Stimulated activated CD8-positive, alpha-beta memory T cell treated with anti-CD3 and anti-CD28 coated beads, Interleukin-7, amount 100 ng/mL, for 1 hour (primary cell): ENCODE measurements around the gene NAA11.
"Not testable (repeated sequence)": the region's sequence is repeated elsewhere in the genome, so short reads cannot be mapped to it uniquely, and the experiment has no call there.

ENCODE experiments used
- DNase-seq, 2 donors: peaks; one replicate each; pipeline ENCODE4 v3.0.0-alpha.2; 2020; ENCODE audit warnings: low read depth in 2 of 2

The NAA11 gene

DNA sequence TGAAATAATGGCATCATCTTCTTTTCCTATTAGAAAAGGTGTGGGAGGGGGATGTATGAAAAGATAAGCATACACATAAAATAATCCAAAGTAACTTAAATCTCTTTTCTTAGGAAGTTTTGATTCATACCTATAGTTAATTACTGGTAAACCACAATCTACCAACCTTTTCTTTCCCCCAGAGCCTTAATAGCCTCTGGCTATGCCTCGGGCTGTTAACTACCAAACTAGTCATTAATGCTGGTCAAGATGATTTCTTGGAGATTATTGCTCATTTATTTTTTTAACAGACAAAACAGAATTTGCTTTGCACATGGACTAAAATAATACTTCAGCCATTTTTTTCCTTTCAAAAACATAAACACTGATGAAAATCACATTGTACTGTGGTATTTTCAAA, 16.9 kb downstream of the NAA11 start:
- no peak for DNase-seq

DNA sequence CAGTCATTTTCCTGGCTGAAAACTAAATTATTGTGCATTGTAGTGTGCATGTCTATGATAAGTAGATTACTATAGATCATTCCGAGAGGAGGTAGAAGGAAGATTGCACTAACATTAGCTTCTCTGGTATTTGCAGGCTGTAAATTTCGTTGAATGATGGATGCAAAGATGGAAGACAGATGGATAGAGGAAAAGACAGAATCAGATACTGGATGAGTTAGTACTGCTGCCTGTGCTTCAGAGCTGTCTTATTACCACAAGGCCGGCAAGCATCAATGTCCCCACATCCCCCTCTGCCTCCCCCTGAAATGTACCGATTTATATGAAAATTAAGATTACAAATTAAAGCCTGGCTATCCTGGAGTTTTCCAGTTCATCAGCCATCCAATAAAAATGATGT, 17.7 kb downstream of the NAA11 start:
- DNase-seq, result no peak

DNA sequence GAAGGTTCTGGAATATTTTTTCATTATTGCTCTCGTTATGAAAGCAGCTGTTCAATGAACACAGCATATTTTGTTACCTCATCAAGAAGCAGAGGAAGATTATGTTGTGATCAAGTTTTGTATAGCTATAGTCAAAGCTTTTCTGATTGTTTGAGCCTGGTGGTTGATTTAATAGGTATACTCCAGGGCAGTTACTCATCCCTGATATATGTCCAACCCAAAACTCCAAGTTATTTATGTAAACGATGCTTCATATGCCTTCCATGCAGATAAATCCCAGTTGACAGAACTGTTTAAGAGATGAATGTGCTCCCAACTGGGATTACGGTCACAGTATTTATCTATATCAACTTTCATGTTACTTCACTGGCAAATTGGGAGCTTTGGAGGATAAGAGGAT, 19.1 kb downstream of the NAA11 start:
- no peak for DNase-seq

DNA sequence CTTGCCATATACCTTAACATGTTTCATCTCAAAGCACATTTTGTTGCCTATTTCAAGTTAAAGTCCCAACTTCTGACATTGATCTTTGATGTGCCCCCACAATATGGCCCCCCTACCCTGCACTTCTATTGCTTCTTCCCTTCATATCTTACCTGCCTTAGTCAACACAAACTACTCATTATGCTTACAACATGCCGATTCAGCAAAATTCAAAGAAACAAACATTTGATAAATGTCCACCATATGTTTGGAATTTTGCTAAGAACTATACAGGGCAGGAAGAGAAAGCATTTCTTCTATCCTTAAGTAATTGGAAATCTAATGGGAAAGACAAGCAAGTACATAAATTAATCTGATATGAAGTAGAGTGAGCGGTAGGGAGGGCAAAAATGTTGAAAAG, 25.6 kb downstream of the NAA11 start:
- no peak for DNase-seq

DNA sequence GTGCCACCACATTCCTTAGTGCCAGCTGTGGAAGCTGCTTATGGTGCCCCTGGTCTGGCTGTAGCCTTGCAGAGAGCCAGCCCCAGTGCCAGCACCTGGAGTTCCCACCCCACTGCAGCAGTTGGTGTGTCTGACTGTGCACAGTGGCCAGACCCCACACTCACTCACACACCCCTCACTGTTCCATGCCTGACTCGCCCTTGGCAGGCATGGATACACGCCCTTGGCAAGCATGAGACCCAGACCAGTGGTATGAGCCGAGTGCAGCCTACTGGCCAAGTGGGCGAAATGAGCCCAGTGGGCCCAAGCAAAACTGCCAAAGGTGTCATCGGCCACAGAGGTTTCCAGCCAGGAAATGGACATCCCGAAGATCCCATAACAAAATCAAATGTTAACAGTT, 27.4 kb downstream of the NAA11 start:
- DNase-seq, result no peak

DNA sequence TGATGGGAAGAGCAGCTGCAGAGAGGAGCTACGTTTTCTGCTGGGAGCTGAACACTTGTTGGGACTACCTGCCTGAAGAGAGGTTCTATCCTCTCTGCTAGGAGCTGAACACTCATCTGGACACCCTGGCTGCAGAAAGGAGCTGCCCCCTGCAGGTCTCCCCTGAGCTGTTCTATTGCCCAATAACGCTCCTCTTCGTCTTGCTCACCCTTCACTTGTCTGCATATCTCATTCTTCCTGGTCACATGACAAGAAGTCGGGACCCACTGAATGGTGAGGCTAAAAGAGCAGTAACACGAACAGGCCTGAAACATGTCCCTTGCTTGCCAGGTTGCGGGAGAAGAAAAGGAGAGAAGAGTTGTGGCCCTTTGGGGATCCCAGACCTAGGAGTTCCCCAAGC, 27.8 kb downstream of the NAA11 start:
- no peak for DNase-seq

DNA sequence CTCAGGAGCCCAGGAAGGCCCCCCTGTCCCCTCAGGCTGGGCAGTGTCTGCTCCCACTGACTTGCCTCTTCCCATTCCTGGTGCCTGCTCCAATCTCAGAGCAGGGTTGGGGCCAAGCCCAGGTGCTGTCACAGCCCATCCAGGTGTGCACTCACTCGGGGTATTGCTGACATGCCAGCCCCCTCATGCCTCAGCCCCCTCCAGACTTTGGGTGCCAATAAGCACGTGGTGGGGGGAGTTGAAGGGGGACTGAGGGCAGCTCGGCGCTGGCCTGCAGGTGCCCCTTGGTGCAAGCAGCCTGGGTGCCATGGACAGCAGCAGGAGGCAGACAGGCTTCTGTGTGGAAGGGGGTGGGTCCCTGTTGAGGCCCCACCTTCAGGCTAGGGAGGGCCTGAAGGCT, 28.4 kb downstream of the NAA11 start:
- no peak for DNase-seq

DNA sequence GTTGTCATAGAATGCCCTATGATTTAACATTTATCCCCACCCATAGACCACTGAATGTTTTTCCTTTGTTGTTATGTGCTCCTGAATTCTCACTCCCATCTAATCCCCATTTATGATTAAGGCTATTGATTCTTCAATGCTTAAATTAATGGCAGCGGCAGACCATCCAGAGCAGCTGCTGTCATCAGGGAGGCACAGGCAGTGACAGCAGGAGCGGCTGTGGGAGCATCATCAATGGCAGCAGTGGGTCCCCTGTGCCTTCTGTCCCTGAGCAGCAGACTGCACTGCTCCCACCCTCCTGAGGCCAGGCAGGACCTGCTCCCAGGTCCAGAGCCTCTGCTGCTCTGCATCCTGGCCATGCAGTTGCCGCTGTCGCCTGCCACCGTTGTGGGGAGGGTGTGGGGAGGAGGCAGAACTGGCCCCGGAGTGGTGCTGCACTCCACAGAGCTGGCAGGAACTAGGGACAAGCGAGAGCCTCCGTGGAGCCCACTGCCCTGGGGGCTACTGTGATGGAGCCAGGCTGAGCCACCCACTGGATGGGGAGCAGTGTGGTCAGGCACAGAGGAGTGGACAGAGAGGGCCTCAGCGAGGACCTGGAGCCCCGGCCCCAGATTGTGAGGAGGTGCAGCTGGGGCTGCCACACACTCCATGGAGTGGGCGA, 29.0 kb downstream of the NAA11 start:
- no peak for DNase-seq

DNA sequence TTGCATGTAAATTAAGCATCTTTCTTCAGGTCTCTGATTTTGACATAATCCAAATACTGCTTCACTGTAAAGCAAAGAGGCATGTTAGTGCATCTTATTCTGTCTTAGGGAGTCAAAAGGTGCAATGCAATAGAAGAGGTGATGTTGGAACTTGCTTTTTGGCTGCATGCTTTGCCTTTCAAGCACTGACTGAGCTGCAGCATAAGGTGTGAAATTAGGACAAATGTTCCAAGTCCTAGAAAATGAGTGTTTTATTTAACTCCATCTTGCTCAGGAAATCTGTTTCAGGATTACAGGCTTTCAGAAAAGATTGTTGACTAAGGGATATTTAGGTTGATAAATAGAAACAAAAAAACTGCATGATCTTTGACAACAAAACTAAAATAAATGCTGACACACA, 30.8 kb downstream of the NAA11 start:
- no peak for DNase-seq

DNA sequence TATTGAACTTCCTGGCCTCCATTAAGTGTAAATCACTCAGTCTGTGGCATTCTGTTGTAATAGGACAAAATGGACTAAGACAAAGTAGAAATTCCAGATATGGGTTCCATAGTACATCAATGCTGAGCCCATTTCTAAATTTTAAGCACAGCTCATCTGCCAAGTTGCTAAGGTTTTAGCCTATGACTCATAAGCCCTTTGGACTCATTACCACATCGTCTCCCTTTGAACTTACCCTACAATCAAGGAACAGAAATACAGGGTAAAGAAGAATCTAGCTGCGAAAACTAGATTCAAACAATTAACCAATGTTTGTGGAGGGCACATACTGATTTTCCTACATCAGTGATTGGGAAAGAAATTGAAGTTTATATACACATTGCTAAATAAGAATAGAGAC, 31.8 kb downstream of the NAA11 start:
- no peak for DNase-seq

DNA sequence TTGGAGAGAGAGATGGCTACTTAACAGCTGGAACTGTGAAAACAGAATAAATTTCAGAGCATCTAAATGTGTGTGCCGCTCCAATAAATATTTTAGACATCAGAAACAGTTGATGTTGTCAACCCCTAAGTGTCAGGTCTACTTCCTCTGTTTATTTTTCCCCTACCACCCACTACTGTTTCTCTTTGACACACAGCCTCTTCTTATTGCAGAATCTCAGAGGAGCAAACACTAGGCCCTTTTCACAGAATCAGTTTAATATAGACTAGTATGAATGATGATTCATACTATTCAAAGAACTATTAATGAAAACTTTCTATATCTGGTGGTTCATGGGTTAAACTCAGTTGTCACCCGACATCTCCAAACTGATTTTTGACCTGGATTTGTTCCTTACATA, 33.9 kb downstream of the NAA11 start:
- DNase-seq, result no peak

DNA sequence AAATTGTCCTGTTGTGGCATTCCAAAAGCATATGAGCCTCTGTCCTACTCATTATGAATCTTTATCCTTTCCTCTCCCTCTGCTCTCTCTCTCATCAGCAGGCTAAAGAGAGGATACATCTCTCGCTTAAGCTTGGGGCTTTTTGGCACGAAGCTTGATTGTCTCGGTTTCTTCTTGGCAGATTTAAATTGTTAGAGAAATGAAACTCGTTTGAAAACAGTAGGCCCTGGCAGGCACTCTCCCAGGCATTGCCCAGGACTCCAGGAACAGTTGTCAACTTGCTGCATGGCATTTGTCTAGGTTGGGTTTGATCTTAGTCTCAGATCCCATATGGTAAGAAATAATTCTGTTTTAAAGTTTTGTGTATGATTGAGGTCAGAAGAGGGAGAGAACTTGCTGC, 35.5 kb downstream of the NAA11 start:
- no peak for DNase-seq

DNA sequence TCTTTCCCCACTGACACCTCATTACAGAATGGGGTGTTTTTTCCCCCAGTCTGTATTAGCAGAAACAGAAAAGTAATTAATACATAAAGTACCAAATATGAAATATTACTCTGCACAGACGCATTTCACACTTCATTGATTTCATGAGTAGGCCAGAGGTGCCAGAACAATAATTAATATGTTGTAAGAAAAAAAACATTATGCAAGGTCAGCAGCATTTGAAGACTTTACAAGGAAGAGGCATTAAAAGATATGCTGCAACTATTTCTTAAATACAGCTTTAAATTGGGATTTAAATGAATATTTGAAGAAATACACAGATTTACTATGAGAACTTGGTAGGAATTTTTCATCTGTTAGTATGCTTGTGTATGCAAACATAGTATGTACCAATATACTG, 37.7 kb downstream of the NAA11 start:
- DNase-seq, result no peak

DNA sequence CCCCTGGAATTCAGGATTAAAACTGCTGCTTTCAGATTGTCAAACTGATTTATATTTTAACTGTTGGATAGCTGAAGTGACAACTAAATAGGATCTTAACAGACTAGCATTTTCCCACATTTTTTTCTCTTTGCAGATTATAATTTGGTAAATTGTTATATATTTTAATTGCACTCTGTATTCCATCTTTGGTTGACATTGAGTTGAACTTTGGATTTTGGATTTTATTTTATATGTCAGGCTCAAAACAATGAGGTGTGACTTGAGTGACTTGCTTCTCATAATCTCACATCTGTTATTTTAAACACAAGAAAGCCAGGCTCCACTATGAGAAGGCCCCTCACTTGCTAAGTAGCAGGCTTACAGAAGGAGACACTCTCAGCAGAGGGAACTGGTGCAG, 38.1 kb downstream of the NAA11 start:
- no peak for DNase-seq

DNA sequence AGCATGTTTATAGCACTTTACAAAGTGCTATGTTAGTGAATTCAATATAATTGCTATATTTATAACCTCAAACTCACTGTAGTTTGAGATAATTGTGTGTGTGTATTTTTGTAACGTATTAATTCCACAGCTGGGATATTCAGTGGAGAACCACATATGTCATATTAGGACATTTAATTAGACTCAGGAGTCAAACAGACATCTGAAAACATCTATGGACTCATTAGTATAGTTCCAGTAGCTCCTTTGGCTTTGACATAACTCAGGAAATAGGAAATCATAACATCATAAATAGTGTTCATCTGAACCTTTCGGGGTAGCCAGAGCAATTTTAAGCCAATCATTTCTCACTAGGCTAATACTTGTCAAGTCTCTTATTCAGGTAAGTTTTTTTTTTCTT, 38.8 kb downstream of the NAA11 start:
- DNase-seq, result no peak

DNA sequence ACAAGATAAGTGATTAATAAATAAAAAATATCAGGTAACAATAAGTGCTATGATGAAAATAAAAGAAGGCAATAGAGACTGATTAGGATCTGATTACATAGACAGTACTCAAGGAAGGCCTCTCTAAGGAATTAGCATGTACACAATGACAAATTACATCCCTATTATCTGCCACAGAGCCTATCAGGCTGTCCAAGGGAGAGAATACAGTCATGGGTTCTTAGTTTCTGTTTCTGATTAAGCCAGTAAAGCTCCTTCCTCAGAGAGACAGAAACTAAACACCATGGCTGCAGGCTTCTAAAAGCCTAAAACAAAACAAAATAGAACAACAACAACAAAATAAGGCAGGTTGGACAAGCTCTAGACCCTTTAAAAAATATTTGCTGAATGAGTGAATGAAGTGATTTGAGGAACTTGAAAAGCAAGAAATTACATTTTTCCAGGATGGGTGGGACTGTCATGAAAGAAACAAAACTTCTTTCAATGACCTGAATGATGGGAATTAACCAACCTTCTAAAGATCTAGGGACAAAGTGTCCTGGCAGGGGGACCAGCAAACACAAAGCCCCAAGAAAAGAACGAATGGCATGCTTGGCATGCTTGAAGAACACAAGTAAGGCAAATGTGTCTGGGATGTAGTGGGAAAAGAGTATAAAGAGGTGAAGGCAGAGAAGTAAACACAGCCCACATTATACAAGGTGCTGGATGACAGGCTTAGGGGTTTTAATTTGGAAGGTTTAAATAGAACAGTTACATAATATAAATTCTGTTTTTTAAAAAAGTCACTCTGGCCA, 44.1 kb downstream of the NAA11 start:
- DNase-seq, result no peak

DNA sequence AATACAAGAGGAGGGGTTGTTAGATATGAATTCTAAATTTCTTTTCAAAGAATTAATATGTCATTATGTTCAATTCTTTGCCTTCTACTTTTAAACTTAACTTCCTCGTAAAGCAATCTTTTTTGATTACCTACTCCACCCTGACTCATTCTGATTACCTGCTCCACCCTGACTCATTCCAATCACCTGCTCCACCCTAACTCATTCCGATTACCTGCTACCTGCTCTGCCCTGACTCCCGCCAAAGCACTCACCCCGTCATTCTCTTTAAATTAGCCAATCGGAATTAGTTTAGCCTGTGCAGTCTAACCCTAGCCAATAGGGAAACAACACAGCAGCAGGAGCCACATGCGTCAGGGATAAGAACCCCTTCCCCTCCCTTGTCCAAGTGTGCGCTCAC, 48.4 kb downstream of the NAA11 start:
- not testable (repeated sequence) for DNase-seq

DNA sequence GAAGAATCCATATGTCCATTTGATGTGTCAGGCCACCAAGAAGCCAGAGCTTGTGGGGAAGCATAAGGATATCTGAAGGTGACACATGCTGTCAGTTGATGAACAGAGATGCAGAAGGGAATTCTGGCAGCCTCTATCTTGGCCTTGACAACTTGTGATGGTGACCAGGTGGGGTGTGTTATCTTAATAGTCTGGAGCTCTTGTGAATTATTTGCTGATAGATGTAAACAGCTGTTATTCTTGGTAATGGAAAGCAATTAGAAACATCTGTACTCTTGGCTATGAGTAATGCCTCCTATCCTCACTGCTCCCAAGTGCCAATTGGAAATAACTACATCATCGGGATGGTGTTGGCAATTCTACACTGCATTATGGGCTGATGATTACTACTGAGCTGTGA, 51.9 kb downstream of the NAA11 start:
- DNase-seq, result no peak

DNA sequence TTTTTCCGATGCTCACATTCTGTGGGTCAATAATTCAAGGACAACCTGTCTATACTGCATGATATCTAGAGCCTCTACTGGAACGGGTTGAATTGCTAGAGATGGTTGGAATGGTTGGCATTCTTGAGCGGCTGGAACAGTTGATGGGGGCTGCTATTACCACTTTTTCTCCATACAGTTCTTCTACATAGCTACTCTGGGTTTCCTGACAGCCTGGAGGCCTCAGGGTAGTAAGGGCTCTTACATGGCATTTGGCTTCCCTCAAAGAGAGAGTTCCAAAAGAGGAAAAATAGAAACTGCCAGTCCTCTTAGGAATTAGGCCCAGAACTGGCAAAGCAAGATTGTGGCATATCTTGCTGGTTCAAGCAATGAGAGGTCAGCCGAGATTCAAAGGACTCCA, 53.1 kb downstream of the NAA11 start:
- no peak for DNase-seq

DNA sequence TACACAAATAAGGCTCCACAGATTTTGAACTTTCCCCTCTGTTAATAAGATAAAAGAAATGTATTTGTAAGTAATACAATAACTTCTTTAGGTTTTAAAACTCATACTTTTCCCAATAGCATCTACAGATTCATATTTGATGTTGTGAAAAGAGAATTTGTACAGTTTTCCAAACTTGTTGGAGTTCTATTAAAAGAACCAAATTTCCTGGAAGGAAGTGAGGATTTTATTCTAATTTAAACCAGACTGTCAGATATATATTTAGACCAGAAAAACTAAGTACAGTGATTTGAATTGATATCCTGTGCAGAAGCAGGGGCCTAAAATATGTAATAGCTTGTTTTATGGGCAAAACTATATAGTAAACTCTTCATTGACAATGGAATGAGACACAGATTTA, 53.7 kb downstream of the NAA11 start:
- no peak for DNase-seq

DNA sequence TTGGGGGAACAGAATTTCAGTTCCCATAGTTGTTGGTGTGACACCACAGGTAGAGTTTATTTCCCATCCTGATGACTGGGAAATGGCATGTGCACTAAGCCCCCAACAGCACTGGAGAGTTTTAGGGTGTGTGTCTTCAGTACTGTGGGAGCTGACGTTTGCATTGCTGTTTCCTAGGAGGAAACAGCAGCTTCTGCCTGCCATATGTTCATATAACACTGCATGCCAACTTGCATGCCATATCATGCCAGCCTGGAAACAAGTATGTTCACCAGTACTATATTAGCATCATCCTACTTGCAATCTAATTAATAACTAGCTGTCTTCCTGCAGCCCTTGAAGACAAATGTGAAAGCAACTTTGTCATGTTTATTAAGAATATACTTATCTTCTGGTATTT, 58.2 kb downstream of the NAA11 start:
- no peak for DNase-seq
